Osteoblast (primary cell): ENCODE data around the gene ST3GAL2. TPM values are rescaled to one million over a fixed set of nuclear protein-coding genes. Genes with fewer than 3 reads are reported as not detected.
A peak's percentile ranks its signal among the peaks of the same experiment; 100 is the strongest.

Experiments
- DNase-seq: peaks from one replicate; pipeline ENCODE4 v3.0.0; 2011; ENCODE audit warnings: low spot score, mixed read lengths; ENCODE audit not compliant: insufficient read length; ENCODE audit errors: missing footprints
- H2AFZ ChIP-seq: 2 replicates; pipeline ENCODE4 v1.6.0; 2011; ENCODE audit warnings: mild to moderate bottlenecking, low read length
- H3K27ac ChIP-seq: 2 replicates; pipeline ENCODE4 v1.5.1; 2011; ENCODE audit warnings: mild to moderate bottlenecking, low read depth, low read length, moderate library complexity
- H3K27me3 ChIP-seq: 2 replicates; pipeline ENCODE4 v1.6.0; 2012; ENCODE audit warnings: mild to moderate bottlenecking, control low read depth, inconsistent platforms, low read length, moderate library complexity; ENCODE audit not compliant: insufficient read depth
- H3K36me3 ChIP-seq: 2 replicates; pipeline ENCODE4 v1.5.1; 2011; ENCODE audit warnings: mild to moderate bottlenecking, low read length, control low read depth, moderate library complexity; ENCODE audit not compliant: insufficient read depth
- H3K4me1 ChIP-seq: 2 replicates; pipeline ENCODE4 v1.5.1; 2011; ENCODE audit warnings: mild to moderate bottlenecking, low read length, control low read depth, moderate library complexity; ENCODE audit not compliant: insufficient read depth
- H3K4me2 ChIP-seq: 2 replicates; pipeline ENCODE4 v1.6.0; 2011; ENCODE audit warnings: mild to moderate bottlenecking, low read length; ENCODE audit not compliant: insufficient read depth
- H3K4me3 ChIP-seq: fragments of 200-600 bp; sonication (generic); 3 replicates; pipeline ENCODE4 v1.5.1; 2012; ENCODE audit warnings: mild to moderate bottlenecking, low read length, inconsistent platforms; ENCODE audit not compliant: insufficient read depth
- H3K79me2 ChIP-seq: 2 replicates; pipeline ENCODE4 v1.6.0; 2012; ENCODE audit warnings: mild to moderate bottlenecking, low read length, control low read depth, inconsistent platforms; ENCODE audit not compliant: insufficient read depth
- H3K9me3 ChIP-seq: 2 replicates; pipeline ENCODE4 v1.5.1; 2011; ENCODE audit warnings: low read depth, low read length, control low read depth
- H4K20me1 ChIP-seq: 2 replicates; pipeline ENCODE4 v1.6.0; 2012; ENCODE audit warnings: mild to moderate bottlenecking, low read length, control low read depth; ENCODE audit not compliant: insufficient read depth
- CTCF ChIP-seq: IDR thresholded peaks from 2 replicates; pipeline ENCODE4 v1.5.1; 2011; ENCODE audit warnings: mild to moderate bottlenecking, low read depth, low read length, moderate library complexity; ENCODE audit errors: extremely low read depth
- total RNA-seq: library from RNA; depleted of rRNA; stranded (reverse); fragments of >200 nt; gene quantifications from 2 replicates; pipeline ENCODE4 v1.2.3, GENCODE V29; 2012

ST3GAL2 gene
- total RNA-seq, 1 donor = 22.4 TPM

- H3K27ac ChIP-seq = peak overlapping the region; percentile 66
- H3K79me2 ChIP-seq = no peaks in the 10 kb centered on the region
- no peak overlapping the region for H3K4me3 ChIP-seq
- peak overlapping the region; percentile 46 for H3K4me2 ChIP-seq
- H3K4me1 ChIP-seq = peaks cover 9% of the 10 kb centered on the region
- TF ChIP-seq CTCF = no peak
- H3K27me3 ChIP-seq = no peaks in the 10 kb centered on the region
- H3K36me3 ChIP-seq = peaks cover 22% of the 10 kb centered on the region
- H4K20me1 ChIP-seq = no peaks in the 10 kb centered on the region
- H3K9me3 ChIP-seq = no peaks in the 10 kb centered on the region
- DNase-seq = peak; percentile 100
- H2AFZ ChIP-seq = peak overlapping the region; percentile 56
These were observed 37.5 kb upstream of the ST3GAL2 start for GRCh38 chr16:70476272-70477020.

- Histone ChIP-seq H2AFZ (no peak overlapping the region), H3K4me2 (no peak overlapping the region), H3K27ac (no peak overlapping the region), H3K36me3 (peaks cover 11% of the 10 kb centered on the region), H3K79me2 (no peaks in the 10 kb centered on the region), H3K4me3 (no peak overlapping the region), H3K4me1 (peaks cover 9% of the 10 kb centered on the region), H4K20me1 (no peaks in the 10 kb centered on the region), H3K9me3 (no peaks in the 10 kb centered on the region), H3K27me3 (no peaks in the 10 kb centered on the region)
- no peak for TF ChIP-seq CTCF
- DNase-seq = peak; percentile 81
These were observed 36.4 kb upstream of the ST3GAL2 start for GRCh38 chr16:70475054-70475871.

GRCh38 chr16:70474320-70475053, 35.6 kb upstream of the ST3GAL2 start:
- H3K4me2 ChIP-seq = no peak overlapping the region
- peaks cover 9% of the 10 kb centered on the region for H3K4me1 ChIP-seq
- no peak overlapping the region for H3K27ac ChIP-seq
- peak; percentile 60 for DNase-seq
- no peaks in the 10 kb centered on the region for H4K20me1 ChIP-seq
- no peak for TF ChIP-seq CTCF
- H3K4me3 ChIP-seq = no peak overlapping the region
- H3K27me3 ChIP-seq = no peaks in the 10 kb centered on the region
- no peaks in the 10 kb centered on the region for H3K79me2 ChIP-seq
- H2AFZ ChIP-seq = no peak overlapping the region
- no peaks in the 10 kb centered on the region for H3K9me3 ChIP-seq
- peaks cover 4% of the 10 kb centered on the region for H3K36me3 ChIP-seq
